Ishikawa (cell line): ENCODE data around the gene SBF2.

ENCODE experiments used
- CEBPB ChIP-seq: IDR thresholded peaks from 2 replicates; pipeline ENCODE4 v1.6.1; 2012
- EGR1 ChIP-seq: IDR thresholded peaks from 2 replicates; pipeline ENCODE4 v1.6.1; 2012
- EP300 ChIP-seq: IDR thresholded peaks from 2 replicates; pipeline ENCODE4 v1.6.1; 2012; ENCODE audit warnings: borderline replicate concordance
- FOXM1 ChIP-seq: IDR thresholded peaks from 2 replicates; pipeline ENCODE4 v1.6.1; 2012; ENCODE audit warnings: low read depth, borderline replicate concordance
- MAX ChIP-seq: IDR thresholded peaks from 2 replicates; pipeline ENCODE4 v1.6.1; 2012
- RAD21 ChIP-seq: IDR thresholded peaks from 2 replicates; pipeline ENCODE4 v1.6.1; 2012; ENCODE audit warnings: low read depth
- REST ChIP-seq: IDR thresholded peaks from 2 replicates; pipeline ENCODE4 v1.6.1; 2012; ENCODE audit warnings: low read depth, mild to moderate bottlenecking
- TAF1 ChIP-seq: IDR thresholded peaks from 2 replicates; pipeline ENCODE4 v1.6.1; 2012; ENCODE audit warnings: low read depth, mild to moderate bottlenecking
- TCF12 ChIP-seq: IDR thresholded peaks from 2 replicates; pipeline ENCODE4 v1.6.1; 2012; ENCODE audit warnings: low read depth
- TEAD4 ChIP-seq: IDR thresholded peaks from 2 replicates; pipeline ENCODE4 v1.6.1; 2012
- USF1 ChIP-seq: IDR thresholded peaks from 2 replicates; pipeline ENCODE4 v1.6.1; 2012
- YY1 ChIP-seq: IDR thresholded peaks from 2 replicates; pipeline ENCODE4 v1.6.1; 2012; ENCODE audit warnings: low read depth
- ZBTB7A ChIP-seq: IDR thresholded peaks from 2 replicates; pipeline ENCODE4 v1.6.1; 2012; ENCODE audit warnings: low read depth

GRCh38 chr11:9903579-9903978, 390.4 kb downstream of the SBF2 start:
- TF ChIP-seq MAX = no peak
- no peak for TF ChIP-seq EGR1
- TF ChIP-seq TAF1 = no peak
- no peak for TF ChIP-seq REST
- no peak for TF ChIP-seq EP300
- no peak for TF ChIP-seq USF1
- no peak for TF ChIP-seq RAD21
- TF ChIP-seq FOXM1 = no peak
- TF ChIP-seq TCF12 = no peak
- TF ChIP-seq YY1 = no peak
- no peak for TF ChIP-seq TEAD4
- TF ChIP-seq ZBTB7A = no peak
- no peak for TF ChIP-seq CEBPB
